Hematopoietic multipotent progenitor cell (in vitro differentiated cells): Measurements from ENCODE around the gene RNF8. TPM values are rescaled to one million over a fixed set of nuclear protein-coding genes. Genes with fewer than 3 reads are reported as not detected.
"Not testable (repeated sequence)": the region's sequence is repeated elsewhere in the genome, so short reads cannot be mapped to it uniquely, and the experiment has no call there.

Experiments
- DNase-seq, 3 donors: peaks; one replicate each; pipeline ENCODE4 v3.0.0-alpha.2; 2011 to 2015; ENCODE audit warnings: low read depth in 2 of 3, low spot score in 2 of 3
- total RNA-seq: library from RNA; depleted of rRNA; stranded (reverse); fragments of >200 nt; gene quantifications from one replicate; pipeline ENCODE4 v1.2.3, GENCODE V29; 2012

RNF8 gene
- total RNA-seq, 1 donor, result 16.4 TPM

GRCh38 chr6:37321101-37321500 is 32.7 kb upstream of the RNF8 start:
- peak in 1 of 3 donors; percentile 38 for DNase-seq

GRCh38 chr6:37321516-37322415 is 32.0 kb upstream of the RNF8 start:
- no peak for DNase-seq

DNA sequence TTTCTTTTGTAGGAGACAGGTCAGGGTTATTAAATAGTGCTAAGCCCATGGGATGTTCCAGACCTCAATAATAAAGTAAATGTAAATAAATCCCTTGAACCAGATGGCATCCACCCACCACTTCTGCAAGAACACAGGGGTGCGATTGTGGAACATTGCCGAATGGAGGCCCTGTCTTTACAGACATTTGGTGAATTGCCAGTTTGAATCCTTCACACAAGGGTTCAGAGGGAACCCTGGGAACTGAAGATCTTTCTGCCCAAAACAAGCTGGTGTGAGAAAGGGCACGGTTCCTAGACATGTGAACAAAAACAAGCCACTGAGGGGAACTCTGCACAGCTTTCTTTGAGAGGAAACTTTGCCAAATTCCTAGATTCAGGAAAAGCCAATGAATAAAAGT is 30.2 kb upstream of the RNF8 start:
- DNase-seq, result no peak

DNA sequence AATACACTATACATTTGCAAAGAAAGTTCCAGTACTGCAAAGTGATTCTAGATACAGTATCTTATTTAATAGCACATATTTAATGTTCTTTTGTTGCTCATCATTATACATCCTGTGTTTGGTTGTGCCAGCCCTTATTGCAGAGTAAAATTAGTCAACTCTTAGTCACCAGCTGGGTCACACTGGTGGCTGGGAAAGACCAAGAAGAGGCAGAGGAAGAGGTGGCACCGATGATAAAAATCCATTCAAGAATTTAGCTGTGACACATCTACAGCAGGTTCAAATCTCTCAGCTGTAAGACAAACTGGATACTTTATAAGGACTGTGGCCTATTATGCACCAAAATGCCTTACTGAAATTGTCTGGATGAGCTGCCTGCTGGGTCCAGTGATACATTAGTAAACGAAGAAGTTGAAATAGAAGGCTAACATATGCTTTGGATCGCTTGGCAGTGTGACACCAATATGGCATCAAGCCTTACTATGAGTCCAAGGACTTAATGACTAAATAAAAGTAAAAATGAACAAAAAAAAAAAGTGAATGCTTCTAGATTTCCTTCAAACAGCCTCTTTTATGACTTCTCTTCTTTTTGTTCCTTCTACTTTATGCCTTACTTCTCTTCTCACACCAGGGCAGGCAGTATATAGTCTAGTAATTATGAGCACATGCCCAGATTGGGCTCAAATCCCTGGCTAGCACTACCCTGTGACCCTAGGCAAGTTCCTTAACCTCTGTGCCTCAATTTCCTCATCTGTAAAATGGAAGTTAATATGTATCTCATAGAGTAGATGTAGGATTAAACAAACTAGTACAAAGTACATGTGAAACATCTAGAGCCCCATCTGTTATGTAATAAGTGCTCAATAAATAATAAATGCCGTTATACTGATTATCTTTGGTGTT is 29.4 kb upstream of the RNF8 start:
- no peak for DNase-seq

GRCh38 chr6:37330345-37330744 is 23.4 kb upstream of the RNF8 start:
- not testable (repeated sequence) for DNase-seq

GRCh38 chr6:37331047-37331446 is 22.7 kb upstream of the RNF8 start:
- DNase-seq, result no peak

- no peak for DNase-seq
These were observed 20.9 kb upstream of the RNF8 start for GRCh38 chr6:37332894-37333293.

DNA sequence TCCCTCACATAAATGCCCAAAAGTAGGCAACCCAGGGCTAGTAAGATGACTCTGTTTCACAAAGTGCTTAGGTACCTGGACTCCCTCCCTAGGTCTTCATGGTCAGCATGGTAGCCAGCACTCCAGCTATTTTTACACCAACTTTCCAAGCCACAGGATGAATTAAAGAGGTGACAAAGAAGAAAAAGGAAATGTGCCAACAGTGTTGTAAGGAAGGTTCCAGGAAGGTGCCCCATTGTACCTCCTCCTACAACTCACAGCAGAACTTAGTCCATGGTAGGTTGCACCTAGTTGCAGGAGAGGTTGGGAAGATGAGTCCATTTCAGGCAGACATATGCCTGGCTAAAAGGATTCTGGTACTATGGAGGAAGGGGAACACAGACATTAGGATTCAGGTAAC is 19.7 kb upstream of the RNF8 start:
- no peak for DNase-seq

DNA sequence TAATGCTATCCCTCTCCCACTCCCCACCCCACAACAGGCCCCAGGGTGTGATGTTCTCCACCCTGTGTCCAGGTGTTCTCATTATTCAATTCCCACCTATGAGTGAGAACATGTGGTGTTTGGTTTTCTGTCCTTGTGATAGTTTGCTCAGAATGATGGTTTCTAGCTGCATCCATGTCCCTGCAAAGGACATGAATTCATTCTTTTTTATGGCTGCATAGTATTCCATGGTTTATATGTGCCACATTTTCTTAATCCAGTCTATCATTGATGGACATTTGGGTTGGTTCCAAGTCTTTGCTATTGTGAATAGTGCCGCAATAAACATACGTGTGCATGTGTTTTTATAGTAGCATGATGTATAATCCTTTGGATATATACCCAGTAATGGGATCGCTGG is 15.5 kb upstream of the RNF8 start:
- not testable (repeated sequence) for DNase-seq

DNA sequence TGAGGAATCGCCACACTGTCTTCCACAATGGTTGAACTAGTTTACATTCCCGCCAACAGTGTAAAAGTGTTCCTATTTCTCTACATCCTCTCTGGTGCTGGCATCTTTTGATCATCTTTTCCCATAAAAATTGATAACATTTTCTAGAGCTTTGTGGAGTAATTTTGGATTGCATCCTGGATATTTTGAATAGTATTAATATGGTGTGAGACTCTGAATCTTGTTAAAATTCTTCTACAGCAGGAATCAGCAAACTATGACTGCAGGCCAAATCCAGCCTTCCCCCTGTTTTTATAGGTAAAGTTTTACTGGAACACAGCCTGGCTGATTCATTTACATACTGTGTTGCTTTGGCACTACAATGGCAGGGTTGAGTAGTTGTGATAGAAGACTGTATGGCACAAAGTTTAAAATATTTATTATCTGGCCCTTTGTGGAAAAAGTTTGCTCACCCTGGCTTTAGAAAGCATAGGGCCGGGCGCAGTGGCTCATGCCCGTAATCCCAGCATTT is 15.0 kb upstream of the RNF8 start:
- no peak for DNase-seq

DNA sequence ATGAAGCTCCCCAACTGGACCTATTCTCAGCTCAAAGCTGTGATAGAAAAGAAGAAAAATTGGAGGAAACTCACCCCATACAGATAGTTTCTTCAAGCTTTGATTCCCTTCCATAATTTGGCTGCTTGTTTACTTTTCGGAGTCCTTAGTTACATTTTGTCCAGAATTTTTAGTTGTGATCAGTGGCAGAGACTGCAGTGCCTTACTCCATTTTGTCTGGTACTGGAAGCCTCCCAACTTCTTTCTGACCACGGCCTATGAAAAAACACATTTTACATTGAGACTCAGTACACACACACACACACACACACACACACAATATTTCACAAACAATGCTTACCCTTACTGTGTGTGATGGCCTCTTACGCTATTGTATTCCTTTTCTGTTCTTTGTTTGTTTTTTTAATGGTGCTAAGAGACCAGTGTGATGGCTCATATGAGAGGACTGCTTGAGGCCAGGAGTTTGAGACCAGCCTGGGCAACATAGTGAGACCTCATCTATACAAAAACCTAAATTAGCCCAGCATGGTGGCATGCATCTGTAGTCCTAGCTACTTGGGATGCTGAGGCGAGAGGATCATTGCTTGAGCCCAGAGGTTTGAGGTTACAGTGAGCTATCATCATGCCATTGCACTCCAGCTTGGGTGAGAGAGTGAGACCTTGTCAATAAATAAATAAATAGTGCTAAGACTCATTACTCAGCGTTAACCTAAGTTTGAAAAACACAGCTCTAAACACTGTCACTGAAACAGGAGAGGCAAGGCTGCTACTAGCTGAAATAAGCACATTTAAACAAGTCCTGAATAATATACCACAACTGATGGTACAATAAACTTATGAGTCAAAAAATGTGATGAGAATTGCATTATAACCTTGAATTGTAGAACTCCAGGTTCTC is 13.8 kb upstream of the RNF8 start:
- no peak for DNase-seq

DNA sequence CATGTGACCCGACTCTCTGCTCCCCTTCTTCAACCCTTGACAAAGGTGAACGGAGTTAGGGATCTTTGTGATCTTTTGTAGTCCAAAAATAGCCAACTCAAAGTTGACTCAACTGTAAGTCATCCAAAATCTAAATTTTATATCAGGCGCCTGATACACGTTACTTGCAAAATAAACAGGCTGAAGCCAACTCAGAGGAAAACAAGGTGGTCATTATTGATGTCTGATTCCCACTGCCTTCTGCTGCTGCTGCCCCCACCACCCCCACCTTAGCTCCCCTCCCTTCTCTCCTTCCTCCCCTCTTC is 13.2 kb upstream of the RNF8 start:
- no peak for DNase-seq

- DNase-seq, result no peak
These were observed 10.5 kb upstream of the RNF8 start for GRCh38 chr6:37343248-37343647.

GRCh38 chr6:37344308-37344707 is 9.5 kb upstream of the RNF8 start:
- no peak for DNase-seq

- not testable (repeated sequence) for DNase-seq
These were observed 8.0 kb upstream of the RNF8 start for GRCh38 chr6:37345804-37346203.

DNA sequence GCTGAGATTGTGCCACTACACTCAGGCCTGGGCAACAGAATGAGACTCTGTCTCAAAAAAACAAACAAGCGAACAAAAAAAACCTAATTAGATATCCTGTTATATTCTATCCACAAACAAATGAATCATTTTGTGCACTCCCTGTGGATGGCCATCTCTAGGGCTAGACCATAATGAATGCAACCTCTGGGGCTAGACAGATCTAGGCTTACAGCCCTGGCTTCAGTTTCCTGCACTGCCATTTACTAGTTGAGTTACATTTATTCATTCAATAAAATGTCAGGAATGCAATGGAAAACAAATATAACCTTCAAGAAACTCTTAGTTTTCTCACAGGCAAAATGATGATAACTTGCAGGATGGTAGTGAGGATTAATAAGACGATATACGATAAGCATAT is 6.6 kb upstream of the RNF8 start:
- DNase-seq, result no peak

DNA sequence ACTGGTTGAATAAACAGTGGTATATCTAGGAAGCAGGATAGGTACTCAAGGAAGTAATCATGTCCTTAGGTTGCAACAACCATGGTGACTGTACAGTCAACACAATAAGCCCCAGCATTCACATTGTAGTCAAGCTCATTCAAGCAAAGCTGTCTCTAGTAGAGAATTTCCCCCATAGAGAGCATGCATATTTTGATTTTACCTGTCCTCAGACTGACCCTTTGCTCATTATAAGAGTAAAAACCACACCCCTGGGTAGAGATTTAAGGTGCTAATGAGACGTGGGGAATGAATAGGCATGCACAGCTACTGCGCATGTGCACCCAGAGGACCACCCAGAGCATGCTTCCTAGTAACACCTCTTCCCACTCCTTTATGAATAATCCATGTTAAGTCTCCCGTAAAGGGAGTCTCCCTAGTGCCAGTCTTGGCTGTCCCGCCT is 6.1 kb upstream of the RNF8 start:
- DNase-seq, result no peak

- DNase-seq, result no peak
These were observed 2.8 kb upstream of the RNF8 start for GRCh38 chr6:37351027-37351426.

DNA sequence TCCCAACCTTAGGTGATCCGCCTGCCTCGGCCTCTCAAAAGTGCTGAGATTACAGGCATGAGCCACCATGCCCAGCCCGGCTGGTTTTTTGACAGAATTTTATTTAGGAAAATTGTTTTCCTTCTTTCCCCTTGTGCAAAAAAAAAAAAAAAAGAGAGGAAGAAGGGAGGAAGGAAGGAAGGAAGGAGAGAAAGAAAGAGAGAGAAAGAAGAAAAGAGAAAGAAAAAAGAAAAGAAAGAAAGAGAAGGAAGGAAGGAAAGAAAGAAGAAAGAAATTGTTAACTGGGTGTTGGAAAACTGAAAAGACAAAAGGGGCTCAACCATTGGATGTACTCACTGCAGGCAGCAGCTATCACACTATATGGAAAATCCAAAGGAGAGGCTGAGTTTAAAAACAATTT is 1.4 kb upstream of the RNF8 start:
- DNase-seq, result no peak

DNA sequence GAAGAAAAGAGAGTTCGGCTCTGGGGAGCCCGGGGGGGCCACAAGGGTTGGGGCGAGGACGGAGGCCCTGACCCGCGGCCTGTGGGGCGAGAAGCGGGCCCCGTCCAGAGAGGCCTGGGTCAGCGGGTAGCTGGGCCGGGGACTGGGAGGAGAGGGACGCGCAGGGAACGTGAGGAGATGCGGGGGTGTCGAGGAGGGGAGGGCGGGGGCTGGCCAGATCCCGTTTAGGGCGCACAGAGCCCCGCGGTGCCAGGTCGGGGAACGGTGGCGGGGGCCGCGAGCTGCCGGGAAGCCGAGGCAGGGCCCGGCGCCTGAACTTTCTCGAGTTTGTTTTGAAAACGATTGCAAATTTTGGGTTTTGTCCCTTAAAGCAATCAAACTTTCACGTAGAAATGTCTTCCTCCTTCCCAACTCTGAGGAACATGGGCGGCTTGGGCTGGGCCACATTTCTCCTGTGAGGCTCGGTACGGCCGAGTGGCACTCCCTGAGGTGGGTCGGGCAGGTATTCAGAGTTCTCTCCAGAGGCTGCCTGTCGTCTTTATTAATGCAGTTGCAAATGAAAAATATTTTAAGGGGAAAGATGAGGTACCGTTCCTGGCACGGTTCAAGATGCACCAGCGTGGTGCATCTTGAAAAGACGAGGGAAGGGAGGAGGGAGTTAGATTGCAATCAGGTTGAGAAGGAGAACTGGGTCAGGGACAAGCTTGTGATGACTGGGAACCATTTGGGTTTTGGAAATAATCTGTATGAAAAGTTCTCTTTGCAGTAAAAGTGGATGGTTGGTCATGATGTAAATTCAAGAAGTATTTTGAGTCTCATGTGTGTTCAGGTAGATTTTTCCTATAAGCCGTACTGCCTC is 972 bp downstream of the RNF8 start:
- DNase-seq, result peak in 1 of 3 donors; percentile 10
